ENCODE data around the gene MELTF. TPM values are rescaled to one million over a fixed set of nuclear protein-coding genes. Genes with fewer than 3 reads are reported as not detected.

The MELTF gene
- total and polyA plus RNA-seq, 11 donors: 4.9 to 72.6 (median 10.3) TPM

GRCh38 chr3:197023241-197023997 lies 6.2 kb downstream of the MELTF start:
- DNase-seq: peak in 1 of 5 donors; percentile 20
- Histone ChIP-seq H3K4me1 (peaks cover 0 to 15% (median 1%) of the 10 kb centered on the region in 12 donors), H3K4me3 (peak overlapping the region in 4 of 12 donors; percentile 2 to 23 (median 17)), H3K27ac (no peak overlapping the region), H3K9me3 (no peaks in the 10 kb centered on the region), H3K27me3 (peaks cover 0 to 8% (median 0%) of the 10 kb centered on the region in 9 donors), H3K36me3 (no peaks in the 10 kb centered on the region)
- ATAC-seq: no peak
- intact Hi-C loops (cut with DNase I): no loop called here
- TF ChIP-seq, protein P1, sequence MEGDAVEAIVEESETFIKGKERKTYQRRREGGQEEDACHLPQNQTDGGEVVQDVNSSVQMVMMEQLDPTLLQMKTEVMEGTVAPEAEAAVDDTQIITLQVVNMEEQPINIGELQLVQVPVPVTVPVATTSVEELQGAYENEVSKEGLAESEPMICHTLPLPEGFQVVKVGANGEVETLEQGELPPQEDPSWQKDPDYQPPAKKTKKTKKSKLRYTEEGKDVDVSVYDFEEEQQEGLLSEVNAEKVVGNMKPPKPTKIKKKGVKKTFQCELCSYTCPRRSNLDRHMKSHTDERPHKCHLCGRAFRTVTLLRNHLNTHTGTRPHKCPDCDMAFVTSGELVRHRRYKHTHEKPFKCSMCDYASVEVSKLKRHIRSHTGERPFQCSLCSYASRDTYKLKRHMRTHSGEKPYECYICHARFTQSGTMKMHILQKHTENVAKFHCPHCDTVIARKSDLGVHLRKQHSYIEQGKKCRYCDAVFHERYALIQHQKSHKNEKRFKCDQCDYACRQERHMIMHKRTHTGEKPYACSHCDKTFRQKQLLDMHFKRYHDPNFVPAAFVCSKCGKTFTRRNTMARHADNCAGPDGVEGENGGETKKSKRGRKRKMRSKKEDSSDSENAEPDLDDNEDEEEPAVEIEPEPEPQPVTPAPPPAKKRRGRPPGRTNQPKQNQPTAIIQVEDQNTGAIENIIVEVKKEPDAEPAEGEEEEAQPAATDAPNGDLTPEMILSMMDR (IDR thresholded peaks at IDR 0.05): no peak
- no peak for TF ChIP-seq POLR2A (IDR thresholded peaks at IDR 0.05)
- WGBS, 4 donors: 54 to 70% (median 60%) methylated on average over 24 to 27 of the region's 27 CpGs

- WGBS, 4 donors: 31 to 52% (median 35%) methylated on average over 22 of the region's 22 CpGs
- TF ChIP-seq POLR2A (IDR thresholded peaks at IDR 0.05): no peak
- TF ChIP-seq, protein P1 (IDR thresholded peaks at IDR 0.05): no peak
Observed at GRCh38 chr3:197022405-197023231, 7.0 kb downstream of the MELTF start.

GRCh38 chr3:197021729-197022404 lies 7.8 kb downstream of the MELTF start:
- WGBS, 4 donors: 82 to 92% (median 87%) methylated on average over 15 of the region's 15 CpGs

More at GRCh38 chr3:197022405-197023231, 7.0 kb downstream of the MELTF start:
- peaks cover 0 to 8% (median 0%) of the 10 kb centered on the region in 9 donors for H3K27me3 ChIP-seq
- H3K4me1 ChIP-seq: peaks cover 0 to 13% (median 0%) of the 10 kb centered on the region in 12 donors
- intact Hi-C loops (cut with DNase I): no loop called here
- H3K9me3 ChIP-seq: no peaks in the 10 kb centered on the region
- ATAC-seq: no peak
- H3K36me3 ChIP-seq: no peaks in the 10 kb centered on the region
- no peak overlapping the region for H3K27ac ChIP-seq
- peak overlapping the region in 3 of 12 donors; percentile 2 to 23 (median 18) for H3K4me3 ChIP-seq
- peak in 1 of 5 donors; percentile 51 for DNase-seq

More at GRCh38 chr3:197021729-197022404, 7.8 kb downstream of the MELTF start:
- no peak overlapping the region for H3K4me3 ChIP-seq
- TF ChIP-seq POLR2A (IDR thresholded peaks at IDR 0.05): no peak
- TF ChIP-seq, protein P1 (IDR thresholded peaks at IDR 0.05): no peak
- no peaks in the 10 kb centered on the region for H3K9me3 ChIP-seq
- ATAC-seq: no peak
- peak in 1 of 5 donors; percentile 18 for DNase-seq
- no peak overlapping the region for H3K27ac ChIP-seq
- H3K36me3 ChIP-seq: no peaks in the 10 kb centered on the region
- intact Hi-C loops (cut with DNase I): no loop called here
- peaks cover 0 to 13% (median 0%) of the 10 kb centered on the region in 12 donors for H3K4me1 ChIP-seq
- H3K27me3 ChIP-seq: peaks cover 0 to 8% (median 0%) of the 10 kb centered on the region in 9 donors

Data from heart left ventricle (tissue), 16 donors.